Measurements from ENCODE around the gene ATP6V1F.

ATP6V1F gene

GRCh38 chr7:128865303-128865702 lies 2.6 kb downstream of the ATP6V1F start:
- Histone ChIP-seq H3K4me1 (peaks cover 0 to 50% (median 39%) of the 10 kb centered on the region in 4 donors), H3K4me3 (no peak overlapping the region), H3K9me3 (no peaks in the 10 kb centered on the region), H3K36me3 (peaks cover 8 to 22% (median 14%) of the 10 kb centered on the region in 3 donors), H3K27ac (no peak overlapping the region), H3K27me3 (peaks cover 0 to 2% of the 10 kb centered on the region in 2 donors)
- no peak for DNase-seq
- intact Hi-C loops (cut with DNase I; ENCODE audit: low total_unique reads) = loop anchor here (10.0 kb wide), 1 partner anchor 131 kb away; the partner anchor contains the start of gene CALU
- no peak for TF ChIP-seq CTCF (IDR thresholded peaks at IDR 0.05)

GRCh38 chr7:128865996-128866877 lies 3.6 kb downstream of the ATP6V1F start:
- no peak for TF ChIP-seq CTCF (IDR thresholded peaks at IDR 0.05)
- H3K27me3 ChIP-seq = peaks cover 0 to 2% of the 10 kb centered on the region in 2 donors
- no peak overlapping the region for H3K27ac ChIP-seq
- H3K9me3 ChIP-seq = no peaks in the 10 kb centered on the region
- intact Hi-C loops (cut with DNase I; ENCODE audit: low total_unique reads) = loop anchor here (10.0 kb wide), 1 partner anchor 131 kb away; the partner anchor contains the start of gene CALU
- DNase-seq = no peak
- peaks cover 8 to 22% (median 14%) of the 10 kb centered on the region in 3 donors for H3K36me3 ChIP-seq
- peaks cover 0 to 49% (median 36%) of the 10 kb centered on the region in 4 donors for H3K4me1 ChIP-seq
- no peak overlapping the region for H3K4me3 ChIP-seq

GRCh38 chr7:128867241-128867640 lies 4.6 kb downstream of the ATP6V1F start:
- Histone ChIP-seq H3K9me3 (no peaks in the 10 kb centered on the region), H3K36me3 (peaks cover 8 to 22% (median 14%) of the 10 kb centered on the region in 3 donors), H3K27ac (no peak overlapping the region), H3K4me1 (peaks cover 0 to 44% (median 34%) of the 10 kb centered on the region in 4 donors), H3K4me3 (no peak overlapping the region), H3K27me3 (peaks cover 0 to 2% of the 10 kb centered on the region in 2 donors)
- no peak for TF ChIP-seq CTCF (IDR thresholded peaks at IDR 0.05)
- no peak for DNase-seq
- intact Hi-C loops (cut with DNase I; ENCODE audit: low total_unique reads) = loop anchor here (10.0 kb wide), 1 partner anchor 132 kb away; the partner anchor contains the start of gene CALU

- intact Hi-C loops (cut with DNase I; ENCODE audit: low total_unique reads) = loop anchor here (10.0 kb wide), 1 partner anchor 133 kb away; the partner anchor contains the start of gene CALU
- no peak for DNase-seq
- no peaks in the 10 kb centered on the region for H3K9me3 ChIP-seq
- H3K36me3 ChIP-seq = peaks cover 8 to 22% (median 14%) of the 10 kb centered on the region in 3 donors
- H3K4me1 ChIP-seq = peaks cover 0 to 43% (median 33%) of the 10 kb centered on the region in 4 donors
- H3K4me3 ChIP-seq = no peak overlapping the region
- TF ChIP-seq CTCF (IDR thresholded peaks at IDR 0.05) = no peak
- H3K27me3 ChIP-seq = peaks cover 0 to 2% of the 10 kb centered on the region in 2 donors
- H3K27ac ChIP-seq = no peak overlapping the region
These were observed 5.4 kb downstream of the ATP6V1F start for GRCh38 chr7:128867842-128868623.

- intact Hi-C loops (cut with DNase I; ENCODE audit: low total_unique reads) = loop anchor here (10.0 kb wide), 1 partner anchor 134 kb away; the partner anchor contains the start of gene CALU
- Histone ChIP-seq H3K4me3 (peak overlapping the region; percentile 50 to 68), H3K9me3 (no peaks in the 10 kb centered on the region), H3K36me3 (peaks cover 8 to 22% (median 14%) of the 10 kb centered on the region in 3 donors), H3K27ac (no peak overlapping the region), H3K27me3 (peaks cover 0 to 2% of the 10 kb centered on the region in 2 donors), H3K4me1 (peaks cover 0 to 37% (median 28%) of the 10 kb centered on the region in 4 donors)
- no peak for DNase-seq
- TF ChIP-seq CTCF (IDR thresholded peaks at IDR 0.05) = no peak
These were observed 6.0 kb downstream of the ATP6V1F start for GRCh38 chr7:128868624-128869137.
